ENCODE measurements around the gene PFN2. TPM values are rescaled to one million over a fixed set of nuclear protein-coding genes. Genes with fewer than 3 reads are reported as not detected.
"Not testable (repeated sequence)": the region's sequence is repeated elsewhere in the genome, so short reads cannot be mapped to it uniquely, and the experiment has no call there.

Gene PFN2
- 607 TPM for total RNA-seq

GRCh38 chr3:149970716-149971402, at the start of gene PFN2:
Gene PFN2 (minus strand): TSS chr3:149970895. CDS start chr3:149970856, 39 bp downstream.
- DNase-seq (ENCODE audit: low spot score in 2 of 2) (peak; percentile 73 to 87), FAIRE-seq (no peak)

DNA sequence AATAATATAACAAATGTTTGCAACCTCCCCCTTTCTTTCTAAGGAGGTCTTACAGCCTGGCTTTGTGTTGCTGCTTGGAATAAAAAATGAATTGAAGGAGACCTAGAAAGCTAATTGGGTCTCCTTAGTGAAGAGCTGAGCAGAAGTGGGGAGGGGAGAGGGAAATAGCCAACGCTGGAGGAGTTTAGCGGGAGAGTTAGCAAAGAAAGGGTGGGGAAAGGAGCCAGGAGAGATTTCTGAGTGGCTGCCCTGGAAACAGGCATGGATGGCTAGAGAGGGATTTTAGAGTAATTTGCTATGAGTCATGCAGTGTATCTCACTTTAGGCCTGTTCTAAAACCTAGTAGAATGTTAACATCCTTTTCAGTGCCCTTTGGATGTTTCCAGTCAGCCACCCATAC, 45.2 kb upstream of the PFN2 start:
- FAIRE-seq (no peak), DNase-seq (ENCODE audit: low spot score in 2 of 2) (peak in 1 of 2 donors; percentile 7)

DNA sequence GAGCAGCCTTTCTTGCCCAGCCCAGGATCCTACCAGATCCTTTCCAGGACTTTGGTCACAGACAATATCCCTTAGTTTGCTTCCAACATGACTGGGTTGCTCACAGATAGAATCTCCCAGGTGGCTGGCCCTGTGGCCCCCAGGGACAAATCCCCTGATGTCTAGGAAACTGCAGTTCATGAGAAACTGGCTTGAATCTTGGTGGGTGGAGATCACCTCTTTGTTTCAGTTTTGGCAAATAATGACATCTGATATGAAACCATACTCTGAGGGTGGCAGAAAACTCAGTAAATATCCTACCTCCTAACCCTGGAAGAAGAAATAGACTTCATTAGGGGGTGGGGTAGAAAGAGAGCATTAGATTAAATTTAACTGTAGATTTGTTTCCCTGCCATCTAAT, 44.1 kb upstream of the PFN2 start:
- DNase-seq (ENCODE audit: low spot score in 2 of 2) = no peak
- FAIRE-seq = no peak

- FAIRE-seq = no peak
- no peak for DNase-seq (ENCODE audit: low spot score in 2 of 2)
These were observed 43.1 kb upstream of the PFN2 start for GRCh38 chr3:150013801-150014200.

DNA sequence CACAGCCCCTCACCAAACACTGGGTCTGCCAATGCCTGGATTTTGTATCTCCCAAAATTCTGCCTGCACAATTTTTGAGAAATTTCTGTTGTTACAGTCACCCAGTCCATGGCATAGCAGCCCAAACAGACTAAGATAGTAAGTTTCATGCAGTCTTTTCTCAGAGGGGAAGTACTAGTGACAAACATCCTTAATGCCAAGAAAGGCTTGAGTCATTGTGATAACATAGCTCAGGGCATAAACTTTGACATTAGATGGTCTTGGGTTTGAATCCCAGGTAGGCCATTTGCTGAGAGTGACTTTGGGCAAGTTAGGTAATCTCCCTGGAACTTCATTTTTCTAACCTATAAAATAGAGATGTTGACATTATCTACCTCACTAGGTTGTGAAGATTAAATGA, 36.1 kb upstream of the PFN2 start:
- DNase-seq (ENCODE audit: low spot score in 2 of 2) (no peak), FAIRE-seq (no peak)

DNA sequence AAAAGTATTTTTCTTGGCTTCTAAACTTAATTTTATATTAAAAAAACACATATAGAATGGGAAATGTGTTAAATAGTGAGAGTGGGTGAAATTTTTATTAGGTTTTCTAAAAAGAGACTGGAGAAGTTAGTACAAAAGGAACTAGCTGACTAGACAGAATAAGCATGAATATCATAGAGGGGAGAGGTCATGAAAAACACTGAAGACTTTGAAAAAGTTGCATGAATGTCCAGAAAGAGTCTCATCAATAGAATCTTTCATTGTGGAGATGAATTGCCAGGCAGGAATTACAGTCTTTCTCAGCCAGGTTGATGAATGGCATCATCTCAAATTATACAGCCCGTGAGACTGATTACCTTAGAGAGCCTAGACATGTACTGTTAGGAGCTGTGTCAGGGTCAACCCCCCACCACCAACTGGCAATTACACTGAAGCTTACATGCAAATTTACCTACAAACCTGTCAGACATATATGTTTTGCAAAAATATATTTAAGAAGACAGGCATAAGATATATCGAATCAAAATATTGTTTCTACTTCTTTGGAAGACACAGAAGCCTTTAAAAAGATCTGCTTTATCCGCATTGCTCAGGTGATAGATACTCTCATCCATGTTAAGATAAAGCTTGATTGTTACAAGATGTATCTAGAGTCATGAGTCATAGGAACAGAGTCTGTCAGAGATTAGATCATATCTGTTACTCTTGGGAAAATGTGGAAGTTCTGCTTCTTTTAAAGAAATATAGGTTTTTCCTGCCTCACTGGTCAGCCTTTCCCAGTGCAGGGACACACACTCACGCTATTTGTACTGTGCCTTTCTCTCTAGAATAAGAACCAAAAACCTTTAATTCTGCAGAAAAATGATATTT, 34.8 kb upstream of the PFN2 start:
- no peak for DNase-seq (ENCODE audit: low spot score in 2 of 2)
- no peak for FAIRE-seq

- FAIRE-seq = no peak
These were observed 29.9 kb upstream of the PFN2 start for GRCh38 chr3:150000641-150001040.

DNA sequence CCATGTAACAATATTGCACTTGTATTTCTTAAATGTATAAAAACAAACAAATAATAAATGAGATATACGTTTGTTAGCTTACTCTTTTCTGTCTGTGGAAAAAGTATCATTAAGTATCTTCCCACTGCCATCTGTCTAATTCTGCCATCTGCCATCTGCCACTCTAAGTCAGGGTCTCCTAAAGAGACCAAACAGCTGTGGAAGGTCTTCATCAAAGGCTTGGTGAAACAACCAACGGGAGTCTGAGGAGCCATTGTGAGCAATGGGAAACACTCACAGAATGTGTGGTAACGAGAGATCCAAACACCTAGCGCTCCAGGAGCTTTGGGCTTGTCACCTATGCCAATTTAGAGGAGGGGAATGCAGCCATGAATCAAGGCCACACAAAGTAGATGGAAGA, 28.7 kb upstream of the PFN2 start:
- no peak for DNase-seq (ENCODE audit: low spot score in 2 of 2)
- FAIRE-seq = no peak

More at GRCh38 chr3:150000641-150001040, 29.9 kb upstream of the PFN2 start:
- no peak for DNase-seq (ENCODE audit: low spot score in 2 of 2)

- FAIRE-seq (no peak), DNase-seq (ENCODE audit: low spot score in 2 of 2) (no peak)
These were observed 28.3 kb upstream of the PFN2 start for GRCh38 chr3:149998946-149999345.

- no peak for DNase-seq (ENCODE audit: low spot score in 2 of 2)
- no peak for FAIRE-seq
These were observed 21.8 kb upstream of the PFN2 start for GRCh38 chr3:149992416-149993058.

GRCh38 chr3:149990423-149990948, 19.8 kb upstream of the PFN2 start:
- no peak for FAIRE-seq
- no peak for DNase-seq (ENCODE audit: low spot score in 2 of 2)

DNA sequence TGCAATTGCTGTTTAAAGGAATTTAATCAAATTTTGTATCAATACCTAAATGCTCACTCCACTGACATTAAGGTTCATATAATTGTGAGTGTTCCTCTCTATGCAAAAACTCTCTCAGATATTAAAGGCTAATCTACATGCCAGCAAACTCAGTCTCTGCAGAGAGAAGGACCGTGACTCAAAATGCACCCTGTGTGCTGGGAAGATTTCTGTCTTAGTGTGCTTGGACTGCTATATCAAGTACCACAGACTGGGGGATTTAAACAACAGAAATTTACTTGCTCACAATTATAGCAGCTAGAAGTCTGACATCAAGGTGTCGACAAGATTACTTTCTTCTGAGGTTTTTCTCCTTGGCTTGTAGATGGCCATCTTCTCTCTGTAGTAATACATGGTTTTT, 18.6 kb upstream of the PFN2 start:
- no peak for DNase-seq (ENCODE audit: low spot score in 2 of 2)
- FAIRE-seq = no peak

- FAIRE-seq (no peak), DNase-seq (ENCODE audit: low spot score in 2 of 2) (no peak)
These were observed 12.9 kb upstream of the PFN2 start for GRCh38 chr3:149983628-149984027.

DNA sequence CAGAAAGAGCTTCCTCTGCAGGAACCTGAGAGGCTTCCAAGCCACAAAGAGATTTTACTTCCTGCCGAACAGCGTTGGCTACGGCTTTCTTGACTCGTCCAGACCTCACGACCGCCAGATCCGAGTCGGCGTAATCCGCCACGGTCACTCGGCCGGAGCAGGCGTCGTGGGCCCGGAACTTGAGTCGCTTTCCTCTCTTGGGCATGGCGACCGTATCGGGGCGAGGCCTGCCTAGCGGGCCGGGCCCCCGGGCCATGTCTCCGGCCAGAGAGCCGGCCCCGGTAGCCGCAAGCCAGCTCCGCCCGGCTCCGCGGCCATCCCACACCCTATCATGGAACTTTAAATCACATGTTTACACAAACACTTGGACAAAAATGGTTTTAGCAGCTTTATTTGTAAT, 12.4 kb upstream of the PFN2 start:
- not testable (repeated sequence) for DNase-seq (ENCODE audit: low spot score in 2 of 2); FAIRE-seq

- not testable (repeated sequence) for FAIRE-seq; DNase-seq (ENCODE audit: low spot score in 2 of 2)
These were observed 11.3 kb upstream of the PFN2 start for GRCh38 chr3:149981979-149982378.

DNA sequence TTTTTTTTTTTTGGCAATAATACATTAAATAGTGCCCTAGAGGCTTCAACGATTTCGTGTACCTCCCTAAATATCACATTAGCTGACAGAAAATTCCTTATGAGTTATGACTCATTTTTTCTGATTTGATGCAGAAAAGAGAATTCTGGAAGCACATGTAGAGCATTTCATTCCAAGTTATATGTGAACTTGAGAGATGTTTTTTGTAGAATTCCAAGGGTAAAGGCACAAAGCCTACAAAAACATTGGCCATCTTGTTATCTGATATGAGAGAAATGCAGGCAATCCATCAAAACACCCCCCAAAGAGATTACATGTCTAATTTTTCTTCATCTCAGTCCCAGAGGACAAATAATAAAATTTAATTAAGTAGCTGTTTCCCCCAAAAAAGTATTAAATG, 6.7 kb upstream of the PFN2 start:
- DNase-seq (ENCODE audit: low spot score in 2 of 2) = no peak
- no peak for FAIRE-seq

GRCh38 chr3:149975919-149976318, 5.2 kb upstream of the PFN2 start:
- DNase-seq (ENCODE audit: low spot score in 2 of 2) (no peak), FAIRE-seq (no peak)

GRCh38 chr3:149971403-149972075, 844 bp upstream of the PFN2 start:
- DNase-seq (ENCODE audit: low spot score in 2 of 2) (peak; percentile 41 to 43), FAIRE-seq (no peak)

- DNase-seq (ENCODE audit: low spot score in 2 of 2) (peak; percentile 44 to 72), FAIRE-seq (no peak)
These were observed 567 bp downstream of the PFN2 start for GRCh38 chr3:149969940-149970715.

Data from frontal cortex (tissue), 4 donors.